GM19395 (cell line): ENCODE measurements around the gene NBDY.

ENCODE experiments used
- ATAC-seq: cut with Tn5 transposase; IDR thresholded peaks from one replicate; pipeline ENCODE4 v1.9.1; 2021; ENCODE audit warnings: mild to moderate bottlenecking, moderate library complexity; ENCODE audit not compliant: unreplicated experiment

Gene NBDY

DNA sequence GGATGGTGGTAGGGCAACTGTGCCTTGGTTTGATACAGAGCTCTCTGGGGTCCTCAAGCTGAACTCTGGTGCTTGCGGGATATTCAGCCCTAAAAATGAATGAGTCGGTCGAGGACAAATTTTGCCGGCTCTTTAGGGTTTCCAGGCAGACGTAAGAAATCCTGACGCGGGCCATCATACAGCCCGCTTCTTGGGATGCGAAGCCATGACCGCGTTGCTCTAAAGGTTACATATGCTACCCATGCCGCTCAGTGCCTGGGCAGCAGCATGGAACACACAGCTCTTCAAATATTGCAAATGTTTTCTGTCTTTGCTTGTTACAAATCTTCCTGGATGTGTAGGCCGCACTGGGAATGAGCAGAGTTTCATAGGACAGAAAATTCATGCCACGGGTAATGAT is 55.6 kb downstream of the NBDY start:
- no peak for ATAC-seq

DNA sequence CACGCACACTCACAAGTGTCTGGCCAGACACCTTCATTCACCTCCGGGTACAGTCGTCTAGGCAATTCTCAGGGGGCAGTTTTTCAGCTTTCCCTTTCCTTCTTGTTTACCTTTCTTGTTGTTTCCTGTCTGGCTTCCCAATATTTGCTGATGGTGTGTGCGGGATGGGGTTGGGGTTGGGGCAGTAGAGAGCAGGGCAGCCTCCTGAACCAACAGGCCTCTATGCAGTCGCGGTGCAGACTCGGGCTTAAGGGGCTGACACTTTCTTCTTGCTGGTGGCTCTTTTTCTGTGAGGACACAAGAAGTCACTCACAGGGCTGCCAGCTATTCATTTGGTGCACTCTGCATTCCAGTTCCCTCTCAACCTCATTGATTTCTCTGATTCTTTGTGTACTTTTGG is 56.4 kb downstream of the NBDY start:
- no peak for ATAC-seq

DNA sequence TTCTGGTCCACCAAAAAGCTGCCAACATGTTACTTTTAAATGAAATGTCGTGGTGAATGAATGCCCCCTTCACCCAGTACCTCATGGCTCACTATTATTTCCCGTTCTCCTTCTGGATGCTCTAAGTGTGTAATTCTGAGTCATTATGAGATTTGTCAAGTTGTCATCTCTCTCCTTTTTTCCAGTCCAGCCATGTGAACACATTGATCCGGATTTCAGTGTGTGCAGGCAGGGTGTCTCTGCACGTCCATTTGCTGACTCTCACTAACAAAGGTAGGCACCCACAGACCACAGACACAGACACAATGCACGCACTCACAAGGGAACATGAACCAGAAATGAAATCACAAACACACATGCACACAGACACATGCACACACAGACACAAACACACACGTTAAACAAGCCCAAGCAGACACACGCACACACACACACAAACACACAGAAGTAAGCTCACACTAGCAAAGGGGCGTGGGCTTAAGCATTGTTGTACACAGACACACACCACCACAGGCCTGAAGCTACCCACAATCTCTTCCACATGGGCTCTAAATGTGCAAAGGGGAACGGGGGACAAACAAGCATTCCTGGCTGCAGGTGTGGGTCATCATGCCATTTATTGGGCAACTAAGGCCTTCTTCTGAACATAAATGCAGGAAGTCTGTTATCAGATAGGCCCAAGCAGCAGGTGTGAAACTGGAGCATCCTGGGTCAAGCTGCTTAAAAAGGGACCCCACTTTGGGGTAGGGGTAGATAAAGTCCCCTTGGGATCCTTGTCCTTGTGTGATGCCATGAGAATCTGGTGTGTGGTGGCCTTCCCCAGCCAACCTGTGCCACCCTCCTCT is 58.1 kb downstream of the NBDY start:
- no peak for ATAC-seq

DNA sequence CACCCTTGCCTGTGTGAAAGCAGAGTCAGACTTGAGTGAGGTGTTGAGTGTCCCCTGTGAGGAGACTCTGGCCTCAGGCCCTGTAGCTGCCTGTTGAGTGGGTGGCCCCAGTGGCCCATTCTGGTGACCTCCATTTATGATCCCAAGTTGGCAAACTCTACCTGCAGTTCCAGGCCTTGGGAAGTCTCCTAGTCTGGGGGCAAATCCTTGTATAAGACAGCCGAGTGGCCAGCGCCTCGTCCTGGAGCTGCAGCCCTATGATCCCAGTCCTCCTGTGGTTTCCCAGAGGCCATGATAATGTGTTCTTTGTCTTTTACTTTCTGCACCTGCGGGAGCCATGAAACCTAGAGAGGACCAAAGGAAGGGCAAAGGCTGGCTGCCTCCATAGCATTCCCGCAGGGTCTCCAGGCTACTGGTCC is 58.7 kb downstream of the NBDY start:
- ATAC-seq, result no peak

DNA sequence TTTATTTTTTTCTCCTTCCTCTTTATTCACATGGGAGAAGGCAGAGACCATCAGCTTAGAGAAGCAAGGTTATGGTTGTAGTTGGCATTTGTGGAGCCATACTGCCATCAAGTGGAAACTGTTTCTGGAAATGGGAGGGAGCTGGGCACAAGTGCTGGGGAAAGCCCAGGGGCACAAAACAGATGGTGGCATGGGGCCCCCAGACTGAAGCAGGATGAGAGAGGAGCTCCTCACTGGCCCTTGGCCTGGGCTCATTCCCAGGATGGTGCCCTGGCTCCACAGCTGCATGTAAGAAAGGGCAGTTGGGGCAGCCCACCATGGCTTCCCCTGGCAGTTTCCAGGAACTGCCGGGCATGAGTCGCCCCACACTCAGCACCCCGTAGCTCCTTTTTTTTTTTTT is 59.2 kb downstream of the NBDY start:
- ATAC-seq, result no peak

- ATAC-seq, result no peak
These were observed 59.7 kb downstream of the NBDY start for GRCh38 chrX:56788717-56789122.

DNA sequence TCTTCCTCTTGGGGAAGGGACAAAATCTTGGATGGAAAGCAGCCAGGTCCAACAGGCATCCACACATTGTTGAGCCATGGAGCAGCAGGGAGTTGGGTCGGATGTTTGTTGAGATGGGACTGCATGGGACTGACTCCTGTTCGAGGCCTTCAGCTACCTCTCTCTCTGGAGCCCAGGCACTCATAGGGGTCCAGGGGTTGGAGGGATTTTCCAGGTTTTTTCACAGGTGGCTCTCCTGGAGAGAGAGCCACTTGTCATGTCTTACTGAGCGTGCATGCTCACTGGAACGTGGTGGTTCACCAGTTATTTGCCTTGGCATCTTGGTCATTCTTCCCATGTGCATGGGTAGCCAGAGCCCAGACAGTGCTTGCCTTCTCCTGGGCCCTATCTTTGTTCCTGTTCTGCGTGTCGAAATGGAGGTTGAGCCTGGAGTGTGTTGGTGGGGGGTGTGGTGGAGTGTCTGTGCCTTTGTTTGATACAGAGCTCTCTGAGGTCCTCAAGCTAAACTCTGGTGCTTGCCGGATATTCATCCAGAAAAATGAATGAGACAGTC is 60.6 kb downstream of the NBDY start:
- ATAC-seq, result no peak

DNA sequence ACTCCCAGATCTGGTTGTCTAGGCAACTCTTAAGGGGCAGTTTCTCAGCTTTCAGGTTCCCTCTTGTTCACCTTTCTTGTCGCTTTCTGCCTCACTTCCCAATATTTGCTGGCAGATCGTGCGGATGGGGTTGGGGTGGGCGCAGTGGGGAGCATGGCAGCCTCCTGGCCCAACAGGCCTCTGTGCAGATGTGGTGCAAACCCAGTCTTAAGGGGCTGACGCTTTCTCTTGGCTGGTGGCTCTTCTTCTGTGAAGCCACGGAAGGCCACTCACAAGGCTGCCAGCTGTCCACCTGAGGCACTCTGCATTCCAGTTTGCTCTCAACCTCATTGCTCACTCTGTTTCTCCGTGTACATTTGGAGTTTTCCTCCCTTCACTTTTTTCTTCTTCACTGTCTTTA is 61.7 kb downstream of the NBDY start:
- ATAC-seq, result no peak

- no peak for ATAC-seq
These were observed 62.4 kb downstream of the NBDY start for GRCh38 chrX:56791456-56791855.

DNA sequence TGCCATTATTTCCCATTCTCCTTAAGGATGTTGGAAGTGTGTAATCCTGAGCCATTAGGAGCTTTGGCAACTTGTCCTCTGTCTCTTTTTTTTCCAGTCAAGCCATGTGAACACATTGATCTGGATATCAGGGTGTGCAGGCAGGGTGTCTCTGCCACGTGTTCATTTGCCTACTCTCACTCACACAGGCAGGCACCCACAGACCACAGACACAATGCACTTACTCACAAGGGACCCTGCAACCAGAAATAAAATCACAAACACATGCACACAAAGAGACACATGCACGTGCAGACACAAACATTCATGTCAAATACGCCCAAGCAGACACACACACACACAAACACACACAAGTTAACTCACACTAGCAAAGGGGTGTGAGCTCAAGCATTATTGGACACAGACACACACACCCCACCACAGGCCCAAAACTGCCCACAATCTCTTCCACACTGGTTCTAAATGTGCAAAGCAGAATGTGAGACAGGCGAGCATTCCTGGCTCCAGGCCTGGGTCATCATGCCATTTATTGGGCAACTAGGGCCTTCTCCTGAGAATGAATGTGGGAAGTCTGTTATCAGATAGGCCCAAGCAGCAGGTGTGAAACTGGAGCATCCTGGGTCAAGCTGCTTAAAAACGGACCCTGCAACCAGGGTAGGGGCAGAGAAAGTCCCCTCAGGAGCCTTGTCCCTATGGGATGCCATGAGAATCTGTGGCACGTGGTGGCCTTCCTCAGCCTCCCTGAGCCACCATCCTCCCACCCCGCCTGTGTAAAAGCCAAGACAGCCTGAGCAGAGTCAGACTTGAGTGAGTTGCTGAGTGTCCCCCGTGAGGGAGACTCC is 63.4 kb downstream of the NBDY start:
- ATAC-seq, result no peak

DNA sequence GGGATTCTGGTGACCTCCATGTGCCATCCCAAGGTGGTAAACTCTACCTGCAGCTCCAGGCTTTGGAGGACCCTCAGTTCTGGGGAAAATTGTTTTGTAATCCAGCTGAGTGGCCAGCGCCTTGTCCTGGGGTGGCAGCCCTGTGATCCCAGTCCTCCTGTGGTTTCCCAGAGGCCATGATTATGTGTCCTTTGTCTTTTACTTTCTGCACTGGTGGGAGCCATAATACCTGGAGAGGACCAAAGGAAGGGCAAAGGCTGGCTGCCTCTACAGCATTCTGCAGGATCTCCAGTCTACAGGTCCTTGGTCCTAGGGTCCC is 64.0 kb downstream of the NBDY start:
- no peak for ATAC-seq

- no peak for ATAC-seq
These were observed 64.7 kb downstream of the NBDY start for GRCh38 chrX:56793521-56794320.

- no peak for ATAC-seq
These were observed 65.6 kb downstream of the NBDY start for GRCh38 chrX:56794404-56795230.

DNA sequence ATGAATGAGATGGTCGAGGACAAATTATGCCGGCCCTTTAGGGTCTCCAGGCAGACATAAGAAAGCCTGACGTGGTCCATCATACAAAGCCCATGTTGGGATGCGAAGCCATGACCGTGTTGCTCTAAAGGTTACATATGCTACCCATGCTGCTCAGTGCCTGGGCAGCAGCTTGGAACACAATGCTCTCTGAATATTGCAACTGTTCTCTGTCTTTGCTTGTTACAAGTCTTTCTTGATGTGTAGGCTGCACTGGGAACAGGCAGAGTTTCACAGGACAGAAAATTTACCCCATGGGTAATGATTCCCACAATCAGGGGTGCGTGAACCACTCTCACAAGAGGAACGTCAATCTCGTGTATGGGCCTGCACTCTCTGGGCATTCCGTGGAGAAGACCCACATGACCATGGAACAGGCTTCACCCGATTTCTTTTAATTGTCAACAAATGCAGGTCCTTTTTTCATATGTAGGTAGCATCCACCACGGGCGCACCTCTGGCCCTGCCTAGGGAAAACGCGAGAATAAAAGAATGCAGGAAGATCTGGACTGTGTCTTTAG is 66.3 kb downstream of the NBDY start:
- ATAC-seq, result no peak

DNA sequence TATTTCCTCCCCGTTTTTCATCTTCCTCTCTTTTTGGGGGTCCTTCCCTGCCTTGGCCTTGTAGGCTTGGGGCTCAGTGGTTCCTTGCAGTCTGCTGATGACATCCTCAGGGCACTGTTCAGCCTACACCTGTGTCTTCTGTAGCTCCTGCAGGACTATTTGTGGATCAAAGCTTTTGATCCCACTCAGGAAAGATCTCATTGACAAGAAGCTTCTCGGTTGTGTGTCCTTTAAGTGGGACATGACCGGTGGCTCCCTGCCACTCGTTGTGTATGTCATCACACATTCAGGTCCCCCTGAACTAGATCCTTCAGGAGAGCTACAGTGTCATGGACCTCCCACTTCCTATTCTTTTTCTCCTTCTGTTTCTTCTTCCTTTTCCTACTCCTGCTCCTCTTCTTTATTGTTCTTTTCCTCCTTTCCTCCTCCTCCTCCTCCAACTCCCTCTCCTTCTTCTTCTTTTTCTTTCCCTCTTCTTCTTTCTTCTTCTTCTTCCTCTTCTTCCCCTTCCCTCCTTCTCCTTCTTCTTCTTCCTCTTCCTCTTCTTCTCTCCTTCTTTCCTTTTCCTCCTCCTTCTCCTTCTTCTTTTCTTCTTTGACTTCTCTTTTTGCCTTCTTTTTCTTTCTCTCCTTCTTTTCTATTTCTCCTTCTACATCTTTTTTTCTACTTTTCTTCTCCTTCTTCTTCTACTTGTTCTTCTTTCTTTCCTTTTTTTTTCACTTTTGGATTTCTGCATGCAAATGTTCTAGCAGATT is 67.8 kb downstream of the NBDY start:
- ATAC-seq, result no peak

DNA sequence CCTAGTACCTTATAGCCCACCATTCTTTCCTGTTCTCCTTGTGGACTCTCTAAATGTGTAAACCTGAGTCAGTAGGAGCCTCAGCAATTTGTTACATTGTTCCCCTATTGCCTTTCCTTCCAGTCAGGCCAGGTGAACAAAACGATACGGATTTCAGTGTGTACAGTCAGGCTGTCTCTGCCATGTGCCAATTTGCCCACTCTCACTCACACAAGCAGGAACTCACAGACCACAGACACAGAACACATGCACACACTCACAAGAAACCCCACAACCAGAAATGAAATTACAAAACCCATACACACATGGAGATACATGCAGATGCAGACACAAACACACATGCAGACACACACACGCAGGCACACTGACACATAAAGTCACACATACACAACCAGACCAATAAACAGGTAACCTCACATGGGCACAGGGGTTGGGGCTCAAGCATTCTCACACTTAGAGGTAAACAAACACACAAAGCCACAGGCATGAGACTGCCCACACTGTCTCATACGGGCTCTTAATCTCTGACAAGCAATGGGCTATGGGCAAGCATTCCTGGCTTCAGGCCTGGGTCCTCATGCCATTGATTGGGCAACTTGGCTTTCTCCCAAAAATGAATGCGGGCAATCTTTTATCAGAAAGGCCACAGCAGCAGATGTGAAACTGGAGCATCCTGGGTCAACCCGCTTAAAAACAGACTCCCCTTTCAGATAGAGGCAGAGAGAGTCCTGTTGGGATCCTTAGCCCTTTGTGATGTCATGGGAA is 68.7 kb downstream of the NBDY start:
- no peak for ATAC-seq

DNA sequence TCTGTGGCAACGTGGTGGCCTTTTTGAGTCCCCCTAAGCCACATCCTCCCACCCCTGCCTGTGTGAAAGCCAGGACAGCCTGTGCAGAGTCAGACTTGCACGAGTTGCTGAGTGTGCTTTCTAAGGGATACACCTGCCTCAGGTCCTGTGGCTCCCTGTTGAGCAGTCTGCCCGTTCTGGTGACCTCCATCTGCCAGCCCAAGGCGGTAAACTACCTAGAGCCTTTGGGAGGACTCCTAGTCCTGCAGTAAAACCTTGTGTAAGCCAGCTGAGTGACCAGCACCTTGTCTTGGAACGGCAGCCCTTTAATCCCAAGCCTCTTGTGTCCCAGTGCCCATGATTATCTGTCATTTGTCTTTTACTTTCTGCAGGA is 69.3 kb downstream of the NBDY start:
- no peak for ATAC-seq

DNA sequence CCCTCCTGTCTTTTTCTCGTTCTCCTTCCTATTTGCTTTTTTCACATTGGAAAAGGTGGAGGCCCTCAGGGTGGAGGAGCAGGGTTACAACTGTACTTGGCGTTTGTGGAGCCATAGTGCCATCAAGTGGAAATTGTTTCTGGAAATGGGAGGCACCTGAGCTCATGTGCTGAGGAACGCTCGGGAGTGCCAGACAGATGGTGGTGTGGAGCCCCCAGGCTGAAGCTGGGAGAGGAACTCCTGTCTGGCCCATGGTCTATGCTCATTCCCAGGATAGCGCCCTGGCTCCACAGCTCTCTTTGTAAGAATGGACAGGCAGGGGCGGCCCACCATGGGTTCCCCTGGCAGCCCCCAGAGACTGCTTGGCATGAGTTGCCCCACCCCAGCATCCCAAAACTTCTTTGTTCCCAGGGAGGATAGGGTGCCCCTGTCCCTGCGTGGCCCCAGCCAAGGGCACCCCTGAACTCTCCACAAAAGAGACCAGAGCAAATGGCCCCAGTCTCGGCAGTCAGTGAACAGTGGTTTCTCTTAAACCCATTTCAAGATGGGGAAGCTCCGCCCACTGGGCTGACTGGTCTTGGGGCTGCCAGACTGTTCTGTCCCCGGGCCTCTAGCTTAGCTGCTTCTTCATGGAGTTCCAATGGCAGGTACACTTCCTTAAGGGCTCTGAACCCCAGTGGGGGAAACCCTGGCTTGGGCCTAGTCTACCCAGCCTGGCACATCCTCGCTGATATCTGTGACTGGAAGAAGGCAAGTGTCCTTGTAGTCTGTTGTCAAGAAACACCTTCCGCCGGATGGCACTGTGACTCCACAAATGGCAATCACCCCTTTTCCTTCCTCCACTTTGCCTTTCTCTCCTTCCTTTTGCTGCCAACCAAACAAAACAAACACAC is 70.1 kb downstream of the NBDY start:
- ATAC-seq, result no peak
